Activated T-cell treated with anti-CD3 and anti-CD28 coated beads, Interleukin-2, amount 50 U/mL, for 72 hours (primary cell): Measurements from ENCODE around the gene PAK3. TPM values are rescaled to one million over a fixed set of nuclear protein-coding genes. Genes with fewer than 3 reads are reported as not detected.

Source experiments
- ATAC-seq, 2 donors: fragments of 150-1000 bp; cut with Tn5 transposase; replicated peaks in 1 of 2; 2 replicates each; pipeline ENCODE4 v1.10.0; 2021; ENCODE audit warnings: moderate library complexity in 2 of 2, mild to moderate bottlenecking in 1 of 2
- DNase-seq, 2 donors: peaks; one replicate each; pipeline ENCODE4 v3.0.0; 2021 to 2022; ENCODE audit warnings: mixed read lengths in 1 of 2
- H3K27ac Mint-ChIP-seq: one replicate; pipeline ENCODE4 v1.8.0; 2022; ENCODE audit warnings: mild to moderate bottlenecking, moderate library complexity, mixed read lengths
- H3K27me3 Mint-ChIP-seq: one replicate; pipeline ENCODE4 v1.8.0; 2022; ENCODE audit warnings: low read depth, mixed read lengths
- H3K36me3 Mint-ChIP-seq, 2 donors: one replicate each; pipeline ENCODE4 v1.8.0; 2022; ENCODE audit warnings: mixed read lengths in 2 of 2, mild to moderate bottlenecking in 1 of 2; ENCODE audit not compliant: insufficient read depth in 2 of 2
- H3K4me1 Mint-ChIP-seq: one replicate; pipeline ENCODE4 v1.8.0; 2022; ENCODE audit warnings: low read depth, mixed read lengths
- H3K4me3 Mint-ChIP-seq, 2 donors: one replicate each; pipeline ENCODE4 v1.8.0; 2022; ENCODE audit warnings: mild to moderate bottlenecking in 2 of 2, mixed read lengths in 2 of 2, moderate library complexity in 2 of 2
- H3K9me3 Mint-ChIP-seq, 2 donors: one replicate each; pipeline ENCODE4 v1.8.0; 2022; ENCODE audit warnings: mixed read lengths in 2 of 2
- total RNA-seq, 2 donors: library from RNA; stranded (reverse); gene quantifications; one replicate each; pipeline ENCODE4 v1.2.3, GENCODE V29; 2022

Gene PAK3
- 1 to 10 TPM; 1.1 to 1.8 TPM for total RNA-seq

DNA sequence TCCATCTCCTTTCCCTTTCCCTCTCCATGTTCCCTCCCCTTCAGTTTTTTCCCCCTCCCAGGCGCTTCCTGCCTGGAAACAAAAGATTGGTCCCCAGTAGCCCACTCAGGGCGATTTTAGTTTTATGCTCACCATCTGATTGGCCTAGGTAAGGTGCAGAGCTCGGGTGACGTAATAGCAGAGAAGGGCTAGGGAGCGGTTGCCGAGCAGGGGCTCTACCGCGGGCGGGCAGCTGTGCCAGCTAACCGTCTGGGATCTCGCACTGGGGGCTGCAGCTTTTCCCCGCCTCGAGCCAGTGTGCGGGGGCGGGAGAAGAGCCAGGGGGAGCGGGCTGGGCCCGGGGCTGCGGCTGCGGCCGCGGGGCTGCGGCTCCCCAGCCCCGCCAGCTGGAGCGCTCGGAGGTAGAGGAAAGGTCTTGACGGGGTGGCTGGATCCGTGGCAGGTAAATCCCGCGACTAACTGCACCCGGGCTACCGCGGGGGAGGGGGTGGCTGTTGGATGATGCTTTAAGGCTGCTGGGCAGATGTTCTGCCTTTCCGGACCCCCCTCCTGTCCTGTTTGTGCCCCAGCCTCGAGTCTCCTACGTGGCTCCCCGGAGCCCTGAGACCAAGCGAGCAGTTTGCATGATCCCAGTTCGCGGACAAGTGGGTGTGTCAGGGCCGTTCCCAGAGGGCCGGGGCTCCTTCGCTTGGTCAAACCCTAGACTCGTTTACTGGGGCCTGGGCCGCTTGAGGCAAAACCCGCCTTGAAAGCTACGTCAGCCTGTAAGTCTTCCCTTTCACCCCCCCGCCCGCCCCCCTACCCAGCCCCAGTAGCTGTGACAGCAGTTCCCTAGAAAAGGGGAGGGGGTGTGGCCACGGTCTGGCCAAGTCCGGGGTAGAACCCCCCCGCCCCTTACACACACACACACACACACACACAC lies at the start of gene PAK3:
Gene PAK3, plus strand, starts transcription at position 218 of the 922 bp plus-strand sequence. CDS start 26,913 bp downstream, outside the sequence.
- no peaks in the 10 kb centered on the region for H3K9me3 Mint-ChIP-seq
- H3K4me3 Mint-ChIP-seq = peak within 1 kb of the TSS; percentile 84 to 88
- DNase-seq = peak; percentile 22 to 32
- H3K4me1 Mint-ChIP-seq = peaks cover 18% of the 10 kb centered on the region
- H3K27me3 Mint-ChIP-seq = peaks cover 71% of the 10 kb centered on the region
- H3K27ac Mint-ChIP-seq = peak within 1 kb of the TSS; percentile 50
- H3K36me3 Mint-ChIP-seq = no peaks in the 10 kb centered on the region
- ATAC-seq = peak; percentile 71 to 83

GRCh38 chrX:111047575-111047974 lies 48.4 kb upstream of the PAK3 start:
- ATAC-seq (no peak), DNase-seq (no peak)
- Mint-ChIP-seq H3K4me3 (no peak overlapping the region), H3K27me3 (peaks cover 13% of the 10 kb centered on the region), H3K9me3 (no peaks in the 10 kb centered on the region), H3K4me1 (no peaks in the 10 kb centered on the region), H3K36me3 (no peaks in the 10 kb centered on the region), H3K27ac (no peak overlapping the region)

- no peak overlapping the region for H3K27ac Mint-ChIP-seq
- ATAC-seq (peak; percentile 79 to 85), DNase-seq (no peak)
- H3K4me1 Mint-ChIP-seq = no peaks in the 10 kb centered on the region
- H3K4me3 Mint-ChIP-seq = no peak overlapping the region
- no peaks in the 10 kb centered on the region for H3K9me3 Mint-ChIP-seq
- no peaks in the 10 kb centered on the region for H3K36me3 Mint-ChIP-seq
- H3K27me3 Mint-ChIP-seq = peaks cover 31% of the 10 kb centered on the region
These were observed 43.5 kb upstream of the PAK3 start for GRCh38 chrX:111052478-111052877.

DNA sequence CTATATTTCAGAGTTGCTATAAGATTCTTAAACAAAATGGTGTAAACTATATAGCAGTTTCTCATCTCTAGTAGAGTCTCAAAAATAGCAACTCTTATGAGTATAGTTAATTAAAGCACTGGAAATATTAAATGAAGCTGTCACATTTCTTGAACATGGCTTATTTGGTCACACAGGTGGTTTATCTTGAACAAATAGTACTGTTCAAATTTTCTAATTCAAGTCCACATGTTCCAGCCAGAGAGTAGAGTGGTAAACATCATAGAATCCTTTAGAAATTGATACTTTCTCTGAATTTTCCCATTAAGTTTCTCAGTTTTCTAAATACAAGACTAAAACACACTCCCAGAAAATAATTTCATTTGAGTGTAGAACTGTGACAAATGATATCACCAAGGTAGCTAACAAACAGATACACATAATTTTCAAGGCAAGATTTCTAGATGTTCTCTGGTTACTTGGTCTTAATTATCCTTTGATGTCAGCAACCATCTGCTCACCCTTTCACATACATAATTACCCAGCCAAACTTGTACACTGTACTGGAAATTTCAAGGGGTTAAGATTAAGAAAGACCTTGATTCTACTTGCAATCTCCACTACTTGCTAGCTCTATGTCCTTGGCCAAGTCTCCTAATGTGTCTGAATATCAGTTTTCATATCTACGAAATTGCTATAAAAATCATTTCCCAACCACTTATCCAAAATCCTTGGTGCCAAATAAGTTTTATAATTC lies 24.3 kb upstream of the PAK3 start:
- Mint-ChIP-seq H3K4me1 (no peaks in the 10 kb centered on the region), H3K27ac (no peak overlapping the region), H3K4me3 (no peak overlapping the region), H3K36me3 (no peaks in the 10 kb centered on the region), H3K9me3 (peaks cover 0 to 3% of the 10 kb centered on the region in 2 donors), H3K27me3 (peaks cover 34% of the 10 kb centered on the region)
- no peak for DNase-seq
- no peak for ATAC-seq

GRCh38 chrX:111083081-111083480 lies 12.9 kb upstream of the PAK3 start:
- no peak for DNase-seq
- no peak for ATAC-seq
- no peak overlapping the region for H3K27ac Mint-ChIP-seq
- H3K4me1 Mint-ChIP-seq = no peaks in the 10 kb centered on the region
- H3K9me3 Mint-ChIP-seq = no peaks in the 10 kb centered on the region
- no peaks in the 10 kb centered on the region for H3K36me3 Mint-ChIP-seq
- H3K27me3 Mint-ChIP-seq = peaks cover 61% of the 10 kb centered on the region
- no peak overlapping the region for H3K4me3 Mint-ChIP-seq

- Mint-ChIP-seq H3K4me3 (no peak overlapping the region), H3K27me3 (peaks cover 63% of the 10 kb centered on the region), H3K4me1 (no peaks in the 10 kb centered on the region), H3K27ac (no peak overlapping the region), H3K9me3 (no peaks in the 10 kb centered on the region), H3K36me3 (no peaks in the 10 kb centered on the region)
- DNase-seq (no peak), ATAC-seq (no peak)
These were observed 9.4 kb upstream of the PAK3 start for GRCh38 chrX:111086591-111087006.

DNA sequence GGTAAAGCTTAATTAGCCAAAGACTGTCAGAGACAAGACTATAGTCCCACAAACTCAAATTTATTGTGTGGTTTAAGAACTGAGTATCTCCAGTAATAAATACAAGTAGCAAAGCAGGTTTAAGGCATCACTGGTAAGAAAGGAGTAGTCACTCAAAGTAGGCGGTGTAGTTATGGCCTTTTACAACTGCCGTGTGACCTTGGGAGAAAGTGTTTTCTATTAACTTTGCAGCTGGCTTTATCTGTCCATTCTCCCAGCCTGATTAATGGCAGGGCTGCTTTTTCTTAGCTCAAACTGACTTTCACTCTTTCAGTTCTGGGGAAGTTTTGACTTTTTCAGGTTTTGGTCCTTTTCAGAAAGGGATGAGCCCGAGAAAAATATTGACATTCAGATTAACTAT lies 7.4 kb upstream of the PAK3 start:
- H3K27ac Mint-ChIP-seq = no peak overlapping the region
- H3K27me3 Mint-ChIP-seq = peaks cover 70% of the 10 kb centered on the region
- DNase-seq = no peak
- no peaks in the 10 kb centered on the region for H3K9me3 Mint-ChIP-seq
- H3K4me1 Mint-ChIP-seq = no peaks in the 10 kb centered on the region
- no peaks in the 10 kb centered on the region for H3K36me3 Mint-ChIP-seq
- H3K4me3 Mint-ChIP-seq = no peak overlapping the region
- ATAC-seq = no peak

DNA sequence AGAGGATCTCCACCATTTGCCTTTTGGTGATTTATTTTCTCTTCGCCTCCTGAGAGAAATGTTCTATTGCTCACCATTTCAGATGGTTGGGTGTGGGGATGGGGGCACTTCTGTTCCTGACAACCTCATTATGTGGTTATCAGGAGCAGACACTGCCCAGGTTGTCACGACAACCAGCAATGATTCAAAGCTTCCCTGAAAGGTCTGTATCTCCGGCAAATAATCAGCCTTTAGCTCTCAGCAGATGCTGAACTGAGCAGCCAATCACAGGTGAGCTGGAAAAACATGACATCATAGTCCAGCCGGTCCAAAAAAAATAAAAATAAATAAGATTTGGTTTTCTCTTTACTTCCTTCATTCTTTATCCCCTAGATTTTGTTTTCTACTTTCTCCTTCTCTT lies 5.5 kb upstream of the PAK3 start:
- peaks cover 4% of the 10 kb centered on the region for H3K4me1 Mint-ChIP-seq
- no peak overlapping the region for H3K4me3 Mint-ChIP-seq
- no peak overlapping the region for H3K27ac Mint-ChIP-seq
- DNase-seq = no peak
- peaks cover 78% of the 10 kb centered on the region for H3K27me3 Mint-ChIP-seq
- no peaks in the 10 kb centered on the region for H3K9me3 Mint-ChIP-seq
- H3K36me3 Mint-ChIP-seq = no peaks in the 10 kb centered on the region
- no peak for ATAC-seq

DNA sequence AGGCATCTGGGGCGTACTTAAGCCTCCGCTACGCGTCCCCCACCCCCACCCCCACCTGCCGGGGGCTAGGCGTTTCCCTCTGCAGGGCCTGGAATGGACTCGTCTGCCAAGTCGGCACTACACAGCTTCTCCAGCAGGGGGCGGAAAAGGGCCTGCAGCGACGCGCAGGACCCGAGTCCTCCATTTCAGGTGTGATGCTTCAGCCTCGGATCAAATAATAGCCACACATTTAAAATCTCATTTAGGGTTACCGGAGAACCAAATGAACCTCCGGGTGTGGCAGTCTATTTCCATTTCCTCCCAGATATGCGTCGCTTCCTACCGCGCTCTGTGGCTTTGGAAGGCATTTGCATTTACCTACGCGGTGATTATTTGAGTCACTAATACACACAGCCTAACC lies 2.9 kb downstream of the PAK3 start:
- H3K27ac Mint-ChIP-seq = no peak overlapping the region
- DNase-seq (peak; percentile 66 to 70), ATAC-seq (peak; percentile 63 to 64)
- H3K36me3 Mint-ChIP-seq = no peaks in the 10 kb centered on the region
- no peaks in the 10 kb centered on the region for H3K9me3 Mint-ChIP-seq
- H3K4me3 Mint-ChIP-seq = peak overlapping the region; percentile 30 to 55
- peaks cover 18% of the 10 kb centered on the region for H3K4me1 Mint-ChIP-seq
- peaks cover 53% of the 10 kb centered on the region for H3K27me3 Mint-ChIP-seq

DNA sequence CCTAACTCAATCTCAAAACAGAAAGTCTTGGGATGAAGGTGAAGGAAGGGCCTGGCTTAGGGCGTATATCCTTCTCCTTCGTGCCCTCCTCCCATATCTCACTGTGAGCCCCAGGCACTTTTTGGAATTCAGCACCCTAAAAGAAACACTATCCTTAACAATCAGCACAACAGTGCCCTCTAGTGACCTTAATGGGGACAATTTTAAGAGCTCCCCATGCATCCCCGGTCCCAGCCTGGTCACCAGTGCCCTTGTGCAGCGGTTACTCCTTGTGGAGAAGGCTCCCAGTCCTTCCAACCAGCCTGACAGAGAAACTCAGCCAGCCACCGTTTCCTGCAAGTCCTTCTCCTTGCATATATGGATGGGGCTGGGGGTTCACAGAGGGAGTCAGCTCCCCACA lies 4.2 kb downstream of the PAK3 start:
- DNase-seq (peak; percentile 19 to 28), ATAC-seq (peak; percentile 38 to 59)
- H3K9me3 Mint-ChIP-seq = no peaks in the 10 kb centered on the region
- H3K4me3 Mint-ChIP-seq = no peak overlapping the region
- no peaks in the 10 kb centered on the region for H3K36me3 Mint-ChIP-seq
- peaks cover 44% of the 10 kb centered on the region for H3K27me3 Mint-ChIP-seq
- peaks cover 17% of the 10 kb centered on the region for H3K4me1 Mint-ChIP-seq
- no peak overlapping the region for H3K27ac Mint-ChIP-seq

GRCh38 chrX:111101580-111101979 lies 5.6 kb downstream of the PAK3 start:
- H3K9me3 Mint-ChIP-seq = no peaks in the 10 kb centered on the region
- ATAC-seq = no peak
- no peaks in the 10 kb centered on the region for H3K36me3 Mint-ChIP-seq
- DNase-seq = no peak
- no peak overlapping the region for H3K27ac Mint-ChIP-seq
- H3K27me3 Mint-ChIP-seq = peaks cover 34% of the 10 kb centered on the region
- H3K4me3 Mint-ChIP-seq = no peak overlapping the region
- peaks cover 9% of the 10 kb centered on the region for H3K4me1 Mint-ChIP-seq

GRCh38 chrX:111102636-111103035 lies 6.6 kb downstream of the PAK3 start:
- Mint-ChIP-seq H3K4me1 (peaks cover 9% of the 10 kb centered on the region), H3K36me3 (no peaks in the 10 kb centered on the region), H3K27ac (no peak overlapping the region), H3K27me3 (peaks cover 29% of the 10 kb centered on the region), H3K4me3 (no peak overlapping the region), H3K9me3 (no peaks in the 10 kb centered on the region)
- no peak for DNase-seq
- no peak for ATAC-seq

DNA sequence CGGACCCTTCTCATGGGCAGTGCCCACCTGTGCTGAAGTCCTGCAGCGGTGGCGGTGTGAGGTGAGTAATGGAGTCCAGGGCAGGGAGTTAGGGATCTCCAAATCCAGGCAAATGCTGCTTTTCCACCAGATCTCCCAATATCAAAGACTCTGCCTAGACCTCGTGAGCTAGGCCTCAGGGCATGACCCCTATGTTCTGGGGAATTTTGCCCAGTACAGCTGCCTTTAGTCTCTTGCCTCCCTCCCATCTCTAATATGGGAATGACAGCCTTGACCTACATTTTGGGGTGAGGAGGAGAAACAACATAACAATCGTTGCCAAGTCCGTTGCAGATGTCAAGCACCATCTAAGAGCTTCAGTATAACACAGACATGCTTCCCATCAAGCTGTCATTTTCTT lies 7.3 kb downstream of the PAK3 start:
- no peak overlapping the region for H3K4me3 Mint-ChIP-seq
- DNase-seq (no peak), ATAC-seq (no peak)
- H3K9me3 Mint-ChIP-seq = no peaks in the 10 kb centered on the region
- peaks cover 9% of the 10 kb centered on the region for H3K4me1 Mint-ChIP-seq
- H3K27me3 Mint-ChIP-seq = peaks cover 23% of the 10 kb centered on the region
- no peak overlapping the region for H3K27ac Mint-ChIP-seq
- H3K36me3 Mint-ChIP-seq = no peaks in the 10 kb centered on the region
